Raji (cell line): ENCODE data around the gene SORCS2.

ENCODE experiments used
- POLR2A ChIP-seq: IDR thresholded peaks from 2 replicates; pipeline ENCODE4 v1.6.1; 2011; ENCODE audit warnings: low read depth, low read length, control low read depth; ENCODE audit not compliant: insufficient read depth

Gene SORCS2

DNA sequence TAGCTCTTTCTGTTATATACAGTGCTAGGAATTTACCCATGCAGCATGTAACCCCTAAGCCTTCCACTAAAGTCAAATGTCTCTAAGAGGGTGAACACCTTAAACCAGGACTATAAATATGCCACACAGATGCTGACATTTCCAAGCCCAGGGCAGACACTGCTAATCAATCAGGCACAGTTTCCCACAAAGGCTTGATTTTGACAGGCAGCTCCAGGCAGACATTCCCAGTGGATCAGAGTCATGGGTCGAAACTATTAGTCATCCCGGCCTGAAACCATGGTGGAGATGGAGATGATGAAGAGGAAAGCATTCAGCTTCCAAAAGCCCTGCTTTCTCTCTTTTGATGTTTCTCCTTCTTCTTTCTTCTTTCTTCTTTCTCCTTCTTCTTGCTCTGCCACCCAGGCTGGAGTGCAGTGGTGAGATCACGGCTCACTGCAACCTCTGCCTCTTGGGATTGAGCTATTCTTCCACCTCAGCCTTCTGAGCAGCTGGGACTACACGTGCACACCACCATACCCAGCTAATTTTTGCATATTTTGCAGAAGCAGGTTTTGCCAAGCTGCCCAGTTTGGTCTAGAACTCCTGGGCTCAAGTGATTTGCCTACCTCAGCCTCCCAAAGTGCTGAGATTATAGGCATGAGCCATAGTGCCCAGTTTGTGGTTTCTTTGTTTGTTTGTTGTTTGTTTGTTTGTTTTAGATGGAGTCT, 21.0 kb upstream of the SORCS2 start:
- TF ChIP-seq POLR2A = no peak

DNA sequence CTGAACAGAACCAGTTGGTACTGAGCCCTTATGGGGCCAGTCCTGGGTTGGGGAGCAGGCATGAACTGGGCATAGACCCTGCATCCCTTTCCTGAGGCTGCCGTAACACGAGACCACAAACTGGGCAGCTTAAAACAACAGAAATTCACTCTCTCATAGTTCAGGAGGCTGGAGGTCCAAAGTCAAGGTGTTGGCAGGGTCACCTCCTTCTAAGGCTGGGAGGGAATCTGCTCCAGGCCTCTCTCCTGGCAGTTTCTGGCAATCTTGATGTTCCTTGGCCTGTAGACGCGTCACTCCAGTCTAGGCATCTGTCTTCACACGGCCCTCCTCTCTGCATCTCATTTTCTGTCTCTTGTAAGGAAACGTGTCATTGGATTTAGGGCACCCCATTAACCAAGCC, 19.8 kb upstream of the SORCS2 start:
- TF ChIP-seq POLR2A = no peak

DNA sequence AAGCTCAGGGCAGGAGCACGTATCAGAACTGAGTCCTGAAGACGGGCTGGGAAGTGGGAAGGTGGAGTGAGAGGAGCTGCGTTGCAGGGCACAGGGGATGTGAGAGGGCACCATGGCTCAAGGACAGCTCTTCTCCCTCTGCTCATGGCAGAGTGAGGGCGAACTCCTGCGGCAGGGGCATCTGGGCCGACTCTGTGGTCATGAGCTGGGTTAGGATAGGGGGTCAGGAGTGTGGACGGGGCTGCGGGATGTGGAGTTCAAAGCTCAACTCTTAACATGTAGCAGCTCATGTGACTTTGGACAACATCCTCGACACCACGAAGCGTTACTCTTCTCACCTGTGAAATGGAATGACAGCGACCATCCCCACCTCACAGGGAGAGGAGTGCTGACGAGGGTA, 19.4 kb upstream of the SORCS2 start:
- no peak for TF ChIP-seq POLR2A

- TF ChIP-seq POLR2A = no peak
These were observed 18.4 kb upstream of the SORCS2 start for GRCh38 chr4:7173841-7174449.

DNA sequence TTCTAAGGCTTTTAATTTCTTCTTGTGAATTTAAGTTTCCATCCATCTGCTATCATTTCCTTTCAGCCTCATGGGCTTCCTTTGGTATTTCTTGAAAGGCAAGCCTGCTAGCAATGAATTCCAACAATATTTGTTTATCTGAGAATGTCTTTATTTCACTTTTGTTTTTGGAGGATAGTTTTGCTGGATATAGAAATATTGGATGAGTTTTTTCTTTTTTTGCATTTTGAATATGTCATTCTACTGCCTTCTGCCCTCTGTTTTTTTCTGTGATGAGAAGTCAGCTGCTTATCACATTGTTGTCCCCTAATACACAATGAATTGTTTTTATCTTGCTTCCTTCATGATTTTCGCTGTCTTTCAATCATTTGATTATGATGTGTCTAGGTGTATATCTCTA, 13.2 kb upstream of the SORCS2 start:
- no peak for TF ChIP-seq POLR2A

- TF ChIP-seq POLR2A = no peak
These were observed 11.4 kb upstream of the SORCS2 start for GRCh38 chr4:7180938-7181337.

GRCh38 chr4:7182616-7183015, 9.7 kb upstream of the SORCS2 start:
- no peak for TF ChIP-seq POLR2A

GRCh38 chr4:7183161-7183560, 9.2 kb upstream of the SORCS2 start:
- no peak for TF ChIP-seq POLR2A

- no peak for TF ChIP-seq POLR2A
These were observed 8.4 kb upstream of the SORCS2 start for GRCh38 chr4:7183780-7184460.

GRCh38 chr4:7185487-7186030, 6.8 kb upstream of the SORCS2 start:
- TF ChIP-seq POLR2A = no peak

GRCh38 chr4:7186031-7186430, 6.3 kb upstream of the SORCS2 start:
- TF ChIP-seq POLR2A = no peak

- no peak for TF ChIP-seq POLR2A
These were observed 5.7 kb upstream of the SORCS2 start for GRCh38 chr4:7186516-7187167.

- TF ChIP-seq POLR2A = no peak
These were observed 5.2 kb upstream of the SORCS2 start for GRCh38 chr4:7187168-7187535.

- no peak for TF ChIP-seq POLR2A
These were observed 4.6 kb upstream of the SORCS2 start for GRCh38 chr4:7187691-7188090.

DNA sequence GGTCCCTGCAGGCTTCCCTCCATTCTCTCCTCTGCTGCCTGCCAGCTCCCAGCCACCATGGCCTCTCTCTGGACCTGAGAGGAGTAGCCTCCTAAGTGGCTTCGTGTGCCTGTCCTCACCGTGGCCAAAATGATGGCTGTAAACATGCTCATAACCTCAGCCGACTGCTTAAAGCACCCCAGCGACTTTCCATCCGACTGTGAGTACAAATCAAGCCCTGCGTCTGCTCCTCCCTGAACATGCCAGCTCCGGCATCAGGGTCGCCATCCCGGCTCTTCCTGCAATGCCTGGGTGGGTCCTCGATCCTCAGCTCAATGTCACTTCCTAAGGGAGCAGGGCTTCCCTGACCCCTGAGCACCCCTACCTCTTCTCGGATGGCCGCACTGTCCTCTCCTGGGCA, 3.3 kb upstream of the SORCS2 start:
- TF ChIP-seq POLR2A = no peak

DNA sequence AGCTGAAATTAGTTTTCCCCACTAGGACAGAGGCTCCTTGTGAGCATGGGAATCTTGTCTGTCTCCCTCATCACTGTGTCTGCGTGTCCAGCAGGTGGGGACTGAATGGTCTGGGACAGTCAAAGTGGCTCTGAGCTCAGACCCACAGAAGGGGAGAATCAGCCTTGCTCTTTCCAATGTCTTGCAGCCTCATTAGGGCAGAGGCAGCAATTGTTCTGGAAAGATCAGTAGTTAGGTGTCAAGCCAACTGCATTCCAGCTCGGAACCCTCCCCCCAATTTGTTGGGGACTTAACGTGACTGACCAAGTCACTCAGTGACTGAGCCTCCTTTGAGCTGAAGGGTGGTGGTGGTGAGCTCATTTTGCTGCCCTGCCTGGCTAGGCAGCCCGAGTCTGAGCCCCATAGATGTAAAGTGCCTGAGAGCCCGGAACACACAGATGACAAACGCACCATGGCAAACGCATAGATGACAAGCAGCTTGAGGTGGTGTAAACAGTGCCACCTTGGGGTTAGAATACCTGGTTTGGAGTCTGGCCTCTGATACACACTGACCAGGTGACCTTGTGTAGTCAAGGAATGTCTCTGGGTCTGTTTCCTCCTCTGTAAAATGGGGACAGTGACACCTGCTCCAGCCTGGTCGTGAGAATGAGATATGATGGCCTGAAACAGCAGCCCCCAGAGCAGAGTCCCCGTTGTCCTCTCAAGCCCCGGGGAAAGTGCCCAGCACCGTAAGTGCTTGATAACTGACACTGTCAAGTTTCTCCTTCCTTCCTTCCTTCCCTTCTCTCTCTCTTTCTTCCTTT, 2.7 kb upstream of the SORCS2 start:
- TF ChIP-seq POLR2A = no peak

- no peak for TF ChIP-seq POLR2A
These were observed 2.1 kb upstream of the SORCS2 start for GRCh38 chr4:7190278-7190594.
